EL (cell line): ENCODE data around the gene NATD1.
"Not testable (repeated sequence)": the region's sequence is repeated elsewhere in the genome, so short reads cannot be mapped to it uniquely, and the experiment has no call there.

ENCODE experiments used
- DNase-seq: peaks from one replicate; pipeline ENCODE4 v3.0.0-alpha.2; 2016

Gene NATD1

DNA sequence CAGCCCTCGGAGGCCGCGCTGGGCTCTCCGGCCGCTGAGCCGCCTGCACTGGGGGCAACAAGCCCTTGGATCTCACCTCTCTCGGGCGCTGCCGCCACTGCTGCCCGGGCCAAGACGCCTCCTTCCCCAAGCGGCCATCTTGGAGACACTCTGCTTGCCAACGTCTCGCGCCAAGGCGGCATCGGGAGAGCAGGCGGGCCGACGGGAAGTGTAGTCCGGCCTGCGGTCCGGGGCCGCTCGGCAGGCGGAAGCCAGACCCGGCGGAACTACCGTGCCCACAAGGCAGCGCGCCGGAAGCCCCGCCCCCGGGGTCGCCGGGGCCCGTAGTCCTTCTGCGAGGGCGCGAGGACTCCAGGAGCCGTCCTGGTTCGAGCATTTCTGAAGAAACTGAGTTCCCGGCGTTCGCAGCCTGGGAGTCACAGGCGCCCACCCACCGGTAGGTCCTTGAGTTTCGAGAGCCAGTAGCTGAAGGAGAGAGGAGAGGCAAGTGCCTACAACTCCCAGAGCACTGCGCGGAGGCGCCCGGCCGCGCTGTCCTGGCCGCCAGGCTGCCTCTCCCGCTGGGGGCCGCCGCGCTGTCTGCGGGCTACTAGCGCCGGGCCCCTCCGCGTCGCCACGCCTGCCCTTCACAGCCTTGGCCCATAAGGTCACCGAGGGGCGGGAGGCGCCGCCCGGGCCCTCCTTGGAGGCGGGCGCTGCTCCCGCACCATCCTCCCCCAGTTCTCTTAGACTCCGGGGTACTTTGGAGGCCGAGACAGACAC is 39.0 kb downstream of the NATD1 start, which contains the start of gene TMEM11:
Gene TMEM11 (minus strand): TSS at position 147 of the 762 bp plus-strand sequence. CDS start 9 bp downstream, at position 138.
- peak; percentile 94 for DNase-seq

GRCh38 chr17:21213638-21214014 is 39.6 kb downstream of the NATD1 start:
- DNase-seq = no peak

- DNase-seq = no peak
Observed at GRCh38 chr17:21212826-21213637, 40.2 kb downstream of the NATD1 start.

DNA sequence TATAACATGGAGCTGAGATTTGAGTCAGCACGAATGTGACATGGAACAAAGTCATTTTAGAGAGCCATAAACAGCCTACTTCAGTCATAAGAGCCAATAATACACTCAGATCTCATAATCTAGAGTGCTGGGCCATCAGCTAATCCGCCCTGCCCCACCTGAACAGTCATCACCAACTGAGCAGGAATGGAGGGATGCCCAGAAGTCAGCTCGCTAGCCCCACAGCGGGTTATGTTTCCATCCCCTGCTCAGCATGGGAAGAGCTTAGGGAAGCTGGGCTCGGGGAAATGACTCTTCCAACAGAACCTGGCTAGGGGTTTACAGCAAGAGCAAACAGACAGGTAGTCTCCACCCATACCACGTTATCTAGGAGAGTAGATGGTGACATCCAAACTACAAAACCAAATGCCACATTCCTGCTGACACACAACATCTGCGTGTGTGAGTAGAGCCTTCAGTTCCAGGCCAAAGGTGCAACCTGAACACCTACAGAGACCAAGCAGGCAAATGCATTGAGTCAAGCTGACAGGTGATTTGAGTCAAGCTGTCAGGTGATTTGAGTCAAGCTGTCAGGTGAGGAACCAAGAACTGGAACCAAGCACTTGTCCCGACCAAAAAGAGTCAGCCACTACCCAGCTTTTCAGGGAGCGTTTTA is 41.3 kb downstream of the NATD1 start:
- DNase-seq = no peak

- no peak for DNase-seq
Observed at GRCh38 chr17:21210411-21211076, 42.7 kb downstream of the NATD1 start.

GRCh38 chr17:21209511-21210175 is 43.6 kb downstream of the NATD1 start:
- no peak for DNase-seq

DNA sequence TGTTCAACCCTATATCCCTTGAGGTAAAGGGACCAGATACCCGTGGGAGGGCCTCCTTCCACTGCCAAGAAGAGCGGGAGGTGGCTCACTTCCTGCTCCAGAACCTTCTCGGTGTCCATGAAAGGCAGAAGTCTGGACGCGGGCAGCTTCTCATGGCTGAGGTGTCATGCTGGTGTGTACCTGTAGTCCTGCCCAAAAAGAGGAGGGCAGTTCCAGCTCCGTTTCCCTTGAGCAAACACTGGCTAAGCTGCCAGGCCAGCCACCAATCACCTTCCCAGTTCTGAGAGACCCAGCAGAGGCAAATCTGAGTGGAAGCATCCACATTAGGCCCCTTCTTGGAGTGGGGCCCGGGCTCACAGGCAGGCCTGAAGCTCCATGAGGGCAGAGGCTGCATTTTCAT is 44.9 kb downstream of the NATD1 start:
- DNase-seq = no peak

GRCh38 chr17:21204935-21205334 is 48.3 kb downstream of the NATD1 start:
- DNase-seq = no peak

DNA sequence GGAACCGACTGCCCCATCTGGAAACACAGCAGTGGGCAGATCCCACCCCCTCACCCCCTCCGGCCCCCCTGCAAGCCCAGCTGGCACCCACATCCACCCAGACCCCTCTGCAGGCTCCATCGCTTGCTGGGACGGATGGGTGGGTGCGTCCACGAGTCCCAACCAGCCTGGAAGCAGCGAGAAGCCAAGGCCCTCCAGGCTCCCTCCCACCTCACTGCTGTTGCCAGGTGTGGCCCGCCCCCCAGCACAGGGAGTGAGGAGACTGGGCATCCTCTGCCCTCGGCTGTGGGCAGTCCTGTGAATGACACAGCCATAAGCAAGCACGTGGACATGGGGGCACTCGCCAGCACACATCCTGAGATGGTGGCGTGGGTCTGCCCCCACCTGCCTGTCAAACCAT is 50.7 kb downstream of the NATD1 start:
- no peak for DNase-seq

GRCh38 chr17:21201874-21202273 is 51.3 kb downstream of the NATD1 start:
- no peak for DNase-seq

GRCh38 chr17:21201298-21201595 is 52.0 kb downstream of the NATD1 start:
- DNase-seq = peak; percentile 63

DNA sequence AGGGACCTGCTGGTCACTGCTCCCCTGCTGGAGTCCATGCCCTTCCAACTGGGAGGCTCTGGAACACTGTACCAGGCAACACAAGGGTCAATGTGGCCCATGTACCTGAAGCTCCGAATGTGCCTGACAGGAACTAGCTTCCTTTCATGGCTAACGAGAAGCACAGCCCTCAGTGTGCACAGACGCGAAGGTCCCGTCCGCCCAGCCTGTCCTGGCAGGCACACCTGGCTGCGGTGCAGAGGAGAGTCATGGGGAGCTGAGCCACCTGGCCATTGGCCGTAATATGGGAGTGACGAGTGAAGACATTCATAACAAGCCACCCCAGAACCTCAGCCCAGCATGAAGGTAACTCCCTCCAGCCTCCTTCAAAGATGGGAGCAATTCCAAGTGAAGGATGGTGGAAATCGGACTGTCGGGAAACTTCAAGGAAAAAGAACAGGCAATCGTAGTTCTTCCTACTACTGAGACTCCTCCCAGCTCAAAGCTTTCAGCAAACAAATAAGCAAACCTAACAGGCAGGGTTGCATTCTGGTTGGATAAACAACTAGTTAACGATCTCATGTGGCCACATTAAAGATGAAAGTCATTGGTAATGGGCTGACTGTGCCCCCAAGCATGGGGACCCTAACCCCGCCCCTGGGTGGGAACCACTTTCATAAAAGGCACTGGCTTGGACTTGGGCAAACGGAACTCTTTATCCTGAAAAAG is 52.5 kb downstream of the NATD1 start:
- DNase-seq = no peak

- DNase-seq = no peak
Observed at GRCh38 chr17:21199856-21200255, 53.4 kb downstream of the NATD1 start.

DNA sequence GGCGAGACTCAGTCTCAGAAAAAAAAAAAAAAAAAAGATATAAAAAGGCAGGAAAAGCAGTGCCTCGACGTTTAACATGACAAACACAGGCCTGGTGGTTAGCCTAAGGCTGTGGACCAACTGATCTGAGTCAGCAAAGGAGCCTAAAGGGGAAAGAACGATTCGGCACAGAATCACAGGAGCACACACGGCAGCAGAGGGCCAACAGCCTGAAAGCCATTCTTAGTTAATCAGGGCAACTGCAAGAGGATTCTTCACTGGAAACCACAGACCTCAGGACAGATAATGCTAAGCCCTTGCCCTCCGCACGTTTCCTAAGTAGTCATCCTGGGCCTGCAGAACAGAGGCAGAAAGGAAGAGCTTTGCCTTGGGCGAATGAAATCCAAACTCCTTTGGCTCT is 53.9 kb downstream of the NATD1 start:
- peak; percentile 92 for DNase-seq

DNA sequence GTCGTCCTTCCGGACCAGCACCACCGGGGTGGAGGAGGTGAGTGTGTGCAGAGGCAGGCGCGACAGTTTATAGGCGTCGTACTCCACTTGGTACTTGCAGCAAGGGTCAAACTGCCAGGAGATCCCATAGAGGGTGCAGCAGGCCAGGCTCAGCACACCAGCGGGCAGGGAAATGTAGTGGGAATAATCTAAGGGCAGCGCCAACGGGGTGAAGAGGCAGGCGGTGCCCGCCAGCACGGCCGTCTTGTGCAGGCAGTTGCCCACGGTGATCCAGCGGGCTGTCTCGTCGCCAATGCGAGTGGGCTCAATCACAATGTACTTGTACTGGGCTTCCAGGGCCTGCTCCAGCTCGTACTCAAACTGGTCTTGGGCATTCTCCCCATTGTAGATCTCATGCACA is 54.8 kb downstream of the NATD1 start:
- no peak for DNase-seq

DNA sequence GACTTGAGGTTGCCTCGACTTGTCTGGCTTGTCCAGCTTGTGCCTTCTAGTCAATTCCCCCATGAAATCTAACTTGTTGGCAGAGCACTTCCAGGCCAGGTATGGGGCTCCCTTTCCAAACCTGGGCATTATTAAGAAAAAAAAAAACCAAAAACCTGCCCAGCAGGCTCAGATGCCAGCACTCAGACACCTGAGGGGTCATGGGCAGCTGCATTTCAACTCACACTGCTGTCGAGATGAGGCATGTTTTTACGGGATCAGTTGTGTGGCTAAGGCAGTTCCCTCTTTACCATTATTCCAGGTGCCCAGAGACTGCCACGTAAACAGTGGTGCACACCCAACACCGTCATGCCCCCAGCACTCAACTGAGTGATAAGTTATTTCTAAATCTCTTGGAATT is 57.1 kb downstream of the NATD1 start:
- no peak for DNase-seq

- DNase-seq = peak; percentile 20
Observed at GRCh38 chr17:21194703-21195102, 58.5 kb downstream of the NATD1 start.

GRCh38 chr17:21194226-21194625 is 59.0 kb downstream of the NATD1 start:
- DNase-seq = no peak

- no peak for DNase-seq
Observed at GRCh38 chr17:21193031-21193430, 60.2 kb downstream of the NATD1 start.

DNA sequence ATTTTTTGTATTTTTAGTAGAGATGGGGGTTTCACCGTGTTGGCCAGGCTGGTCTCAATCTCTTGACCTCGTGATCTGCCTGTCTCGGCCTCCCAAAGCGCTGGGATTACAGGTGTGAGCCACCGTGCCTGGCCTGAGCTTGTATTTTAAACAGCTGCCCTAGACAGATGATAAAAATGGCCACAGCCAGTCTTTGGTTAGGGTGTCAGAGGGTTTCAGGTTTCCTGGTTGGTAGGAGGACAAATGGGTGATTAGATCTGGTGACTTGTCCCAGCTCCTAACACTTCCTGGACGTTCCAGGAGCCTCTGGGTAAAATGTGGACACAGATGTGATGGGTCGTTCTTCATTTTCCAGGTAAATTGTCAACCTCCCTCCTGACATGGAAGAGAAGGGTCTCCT is 60.8 kb downstream of the NATD1 start:
- DNase-seq = not testable (repeated sequence)

- no peak for DNase-seq
Observed at GRCh38 chr17:21191698-21192097, 61.5 kb downstream of the NATD1 start.

DNA sequence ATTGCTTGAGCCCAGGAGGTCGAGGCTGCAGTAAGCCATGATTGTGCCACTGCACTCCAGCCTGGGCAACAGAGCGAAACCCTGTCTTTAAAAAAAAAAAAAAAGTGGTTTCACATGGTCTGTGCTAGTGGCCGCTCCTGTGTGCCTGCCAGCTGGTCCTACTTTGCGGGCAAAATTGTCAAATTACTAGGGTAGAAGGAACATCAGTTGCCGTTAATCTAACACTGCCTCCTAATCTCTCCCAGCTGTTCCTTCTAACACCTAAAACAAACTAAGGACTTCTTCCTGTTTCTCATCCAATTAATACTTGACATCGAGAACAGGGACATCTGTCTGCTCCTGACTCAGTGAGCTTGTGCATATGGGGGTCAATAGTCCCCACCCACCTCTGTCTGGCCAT is 63.1 kb downstream of the NATD1 start:
- no peak for DNase-seq
